HG03521 (cell line): ENCODE results near the gene NAALADL2.
"Not testable (repeated sequence)": the region's sequence is repeated elsewhere in the genome, so short reads cannot be mapped to it uniquely, and the experiment has no call there.

Source experiments
- ATAC-seq: cut with Tn5 transposase; IDR thresholded peaks from one replicate; pipeline ENCODE4 v1.9.1; 2021; ENCODE audit warnings: mild to moderate bottlenecking, moderate library complexity; ENCODE audit not compliant: unreplicated experiment

Gene NAALADL2

GRCh38 chr3:175726228-175726627 is 867.1 kb downstream of the NAALADL2 start:
- no peak for ATAC-seq

- ATAC-seq: no peak
These were observed 869.4 kb downstream of the NAALADL2 start for GRCh38 chr3:175728566-175728965.

GRCh38 chr3:175729466-175729865 is 870.3 kb downstream of the NAALADL2 start:
- ATAC-seq: no peak

GRCh38 chr3:175731543-175731942 is 872.4 kb downstream of the NAALADL2 start:
- ATAC-seq: no peak

- no peak for ATAC-seq
These were observed 872.9 kb downstream of the NAALADL2 start for GRCh38 chr3:175732017-175732416.

GRCh38 chr3:175735866-175736265 is 876.7 kb downstream of the NAALADL2 start:
- ATAC-seq: no peak

- no peak for ATAC-seq
These were observed 878.8 kb downstream of the NAALADL2 start for GRCh38 chr3:175737646-175738572.

- no peak for ATAC-seq
These were observed 882.8 kb downstream of the NAALADL2 start for GRCh38 chr3:175741951-175742350.

- ATAC-seq: no peak
These were observed 884.7 kb downstream of the NAALADL2 start for GRCh38 chr3:175743733-175744400.

GRCh38 chr3:175746308-175746707 is 887.2 kb downstream of the NAALADL2 start:
- no peak for ATAC-seq

- ATAC-seq: no peak
These were observed 889.1 kb downstream of the NAALADL2 start for GRCh38 chr3:175748087-175748730.

GRCh38 chr3:175749981-175750380 is 890.8 kb downstream of the NAALADL2 start:
- ATAC-seq: no peak

- ATAC-seq: no peak
These were observed 892.0 kb downstream of the NAALADL2 start for GRCh38 chr3:175751089-175751488.

- ATAC-seq: no peak
These were observed 904.8 kb downstream of the NAALADL2 start for GRCh38 chr3:175763948-175764347.

GRCh38 chr3:175764722-175765121 is 905.6 kb downstream of the NAALADL2 start:
- no peak for ATAC-seq

- no peak for ATAC-seq
These were observed 911.3 kb downstream of the NAALADL2 start for GRCh38 chr3:175770426-175770825.

GRCh38 chr3:175777495-175777894 is 918.4 kb downstream of the NAALADL2 start:
- no peak for ATAC-seq

- ATAC-seq: no peak
These were observed 918.8 kb downstream of the NAALADL2 start for GRCh38 chr3:175777965-175778364.

GRCh38 chr3:175778994-175779393 is 919.9 kb downstream of the NAALADL2 start:
- no peak for ATAC-seq

GRCh38 chr3:175787109-175787508 is 928.0 kb downstream of the NAALADL2 start:
- ATAC-seq: not testable (repeated sequence)

GRCh38 chr3:175792245-175792644 is 933.1 kb downstream of the NAALADL2 start:
- ATAC-seq: no peak

GRCh38 chr3:175798326-175798725 is 939.2 kb downstream of the NAALADL2 start:
- no peak for ATAC-seq
